ENCODE data around the gene SHROOM3.

DNA sequence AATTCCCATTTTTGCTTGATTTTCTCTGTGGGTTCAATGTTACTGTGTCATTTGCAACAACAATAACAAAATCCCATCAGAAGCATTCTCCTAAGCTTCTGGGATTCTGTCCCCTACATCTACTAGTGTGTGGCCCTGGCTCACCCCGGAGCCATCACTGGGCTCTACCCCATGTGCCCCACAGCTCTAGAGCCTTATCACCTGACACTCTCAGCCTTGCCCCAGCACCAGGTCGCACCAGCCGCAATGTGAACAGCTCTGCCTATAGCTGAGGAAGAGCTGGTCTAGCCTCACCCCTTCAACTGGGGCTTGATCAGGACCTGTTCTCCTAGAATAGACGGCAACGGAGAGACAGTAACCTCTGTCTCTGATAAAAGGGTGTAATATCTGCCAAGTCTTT lies 161.7 kb downstream of the SHROOM3 start:
- TF ChIP-seq CTCF (IDR thresholded peaks at IDR 0.05) (no peak), ZFX (IDR thresholded peaks at IDR 0.05; ENCODE audit: borderline replicate concordance) (no peak)
